H7 (cell line): ENCODE data around the gene COL21A1. TPM values are rescaled to one million over a fixed set of nuclear protein-coding genes. Genes with fewer than 3 reads are reported as not detected.

Experiments
- DNase-seq: peaks from one replicate; pipeline ENCODE4 v3.0.0; 2012
- H3K27me3 ChIP-seq: 2 replicates; pipeline ENCODE4 v1.6.0; 2011; ENCODE audit warnings: mild to moderate bottlenecking, low read length; ENCODE audit not compliant: control insufficient read depth, insufficient read depth
- H3K36me3 ChIP-seq: replicated peaks from 2 replicates; pipeline ENCODE4 v1.5.1; 2011; ENCODE audit warnings: low read length; ENCODE audit not compliant: control insufficient read depth, insufficient read depth
- H3K4me3 ChIP-seq: 2 replicates; pipeline ENCODE4 v1.5.1; 2011; ENCODE audit warnings: low read depth, mild to moderate bottlenecking, control low read depth, low read length, moderate library complexity; ENCODE audit not compliant: insufficient read depth
- total RNA-seq: library from RNA; depleted of rRNA; stranded (reverse); fragments of >200 nt; shearing (Covaris generic); gene quantifications from 2 replicates; pipeline ENCODE4 v1.2.3, GENCODE V29; 2014; rRNA removed

COL21A1 gene
- 0.22 and 0.28 TPM in 2 replicates for total RNA-seq

DNA sequence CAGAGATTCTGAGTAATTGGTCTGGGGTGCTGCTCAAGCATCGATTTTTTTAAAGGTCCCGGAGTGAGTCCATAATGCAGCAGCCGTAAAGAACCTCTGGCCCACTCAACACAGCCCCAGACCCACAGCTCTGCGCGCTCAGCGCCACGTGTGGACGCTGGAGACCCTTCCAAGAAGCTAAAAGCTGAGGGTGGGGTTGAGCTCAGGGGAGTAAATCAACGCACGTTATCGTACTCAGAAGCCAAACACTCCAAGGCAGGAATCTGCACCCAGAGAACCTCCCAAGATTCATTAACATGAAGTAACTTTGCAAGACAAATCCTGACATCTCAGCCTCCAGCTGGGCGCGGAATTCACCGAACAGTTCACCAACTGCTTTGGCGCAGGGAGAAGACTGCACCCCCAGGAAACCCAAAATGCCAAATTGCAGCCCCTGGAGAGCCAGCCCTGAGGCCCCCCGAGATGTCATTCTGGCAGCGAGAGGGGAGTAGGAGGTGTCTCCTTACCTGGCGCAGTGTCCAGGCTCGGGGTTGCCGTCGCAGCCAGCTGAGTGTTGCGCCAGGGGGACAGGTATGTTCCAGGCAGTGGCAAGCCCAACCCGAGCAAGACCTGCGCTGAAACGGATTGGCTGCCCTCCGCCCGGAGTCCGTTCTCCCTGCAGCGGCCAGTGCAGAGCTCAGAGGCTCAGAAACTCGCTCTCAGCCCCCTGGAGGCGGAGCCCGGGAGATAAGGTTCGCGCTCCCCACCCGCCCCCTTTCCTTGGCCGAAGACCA, at the start of gene COL21A1:
Gene COL21A1, minus strand, starts transcription at position 700 of the 773 bp plus-strand sequence. CDS start 64,962 bp downstream, outside the sequence.
- peak within 1 kb of the TSS; percentile 47 for H3K4me3 ChIP-seq
- DNase-seq, result peak; percentile 80
- no peaks in the 10 kb centered on the region for H3K27me3 ChIP-seq
- no peaks in the 10 kb centered on the region for H3K36me3 ChIP-seq

GRCh38 chr6:56293781-56294180, 46.4 kb upstream of the COL21A1 start:
- Histone ChIP-seq H3K4me3 (no peak overlapping the region), H3K36me3 (no peaks in the 10 kb centered on the region), H3K27me3 (no peaks in the 10 kb centered on the region)
- no peak for DNase-seq

DNA sequence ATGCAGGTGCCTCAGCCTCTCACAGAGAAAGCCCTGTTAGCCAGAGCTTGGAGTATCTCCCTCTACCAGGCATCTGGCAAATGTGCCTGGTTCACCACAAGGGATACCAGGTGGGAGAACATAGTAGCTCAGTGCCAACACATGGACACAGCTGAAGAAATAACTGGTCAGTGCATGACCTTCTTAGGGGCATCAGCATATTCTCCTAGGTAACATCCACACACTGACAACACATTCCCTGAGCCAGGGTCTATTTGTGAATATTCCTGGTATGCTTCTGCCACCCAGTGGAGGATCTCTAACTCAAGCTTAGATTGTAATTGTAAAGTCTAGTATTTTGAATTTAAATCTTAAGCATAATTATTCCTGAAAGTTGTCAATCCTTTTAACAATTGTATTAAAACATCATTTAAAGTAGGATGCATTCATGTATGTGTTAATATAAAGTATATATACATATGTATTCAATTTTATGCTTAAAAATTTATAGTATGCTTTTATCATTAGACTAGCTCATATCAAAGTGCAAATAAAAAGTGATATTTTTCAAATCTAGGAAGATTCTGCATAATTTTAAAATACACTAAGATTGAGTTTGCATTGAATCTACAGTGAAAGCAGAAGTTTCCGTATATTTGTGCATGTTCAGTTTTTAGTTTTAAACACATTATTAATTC, 45.3 kb upstream of the COL21A1 start:
- Histone ChIP-seq H3K36me3 (no peaks in the 10 kb centered on the region), H3K27me3 (no peaks in the 10 kb centered on the region), H3K4me3 (no peak overlapping the region)
- DNase-seq, result peak; percentile 24

GRCh38 chr6:56291302-56291917, 44.0 kb upstream of the COL21A1 start:
- no peaks in the 10 kb centered on the region for H3K27me3 ChIP-seq
- DNase-seq, result no peak

DNA sequence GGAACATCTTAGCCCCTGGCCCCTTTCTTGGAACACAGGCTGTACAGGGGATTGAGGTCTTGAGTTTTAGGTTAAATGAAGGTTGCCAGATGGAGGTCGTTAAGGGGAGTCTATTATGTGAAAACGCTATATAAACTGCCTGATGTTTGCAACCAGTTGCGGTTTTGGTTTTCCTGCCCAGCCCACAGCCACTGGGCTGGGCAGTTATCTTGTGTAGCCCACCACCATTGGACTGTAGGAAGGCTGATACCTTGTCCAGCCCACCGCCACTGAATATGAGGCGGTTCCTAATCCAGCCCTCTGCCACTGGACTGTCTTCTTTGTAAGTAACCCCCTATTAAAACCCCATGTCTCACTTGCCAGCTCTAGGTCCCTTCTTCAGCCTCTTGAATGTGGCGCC, 42.3 kb upstream of the COL21A1 start:
- no peaks in the 10 kb centered on the region for H3K36me3 ChIP-seq
- no peaks in the 10 kb centered on the region for H3K27me3 ChIP-seq
- no peak overlapping the region for H3K4me3 ChIP-seq
- no peak for DNase-seq

More at GRCh38 chr6:56291302-56291917, 44.0 kb upstream of the COL21A1 start:
- Histone ChIP-seq H3K36me3 (no peaks in the 10 kb centered on the region), H3K4me3 (no peak overlapping the region)

- no peak for DNase-seq
- H3K27me3 ChIP-seq, result no peaks in the 10 kb centered on the region
- no peak overlapping the region for H3K4me3 ChIP-seq
- H3K36me3 ChIP-seq, result no peaks in the 10 kb centered on the region
Observed at GRCh38 chr6:56288347-56288746, 41.0 kb upstream of the COL21A1 start.

GRCh38 chr6:56282391-56282790, 35.0 kb upstream of the COL21A1 start:
- Histone ChIP-seq H3K27me3 (no peaks in the 10 kb centered on the region), H3K36me3 (no peaks in the 10 kb centered on the region), H3K4me3 (no peak overlapping the region)
- no peak for DNase-seq

- DNase-seq, result no peak
- Histone ChIP-seq H3K36me3 (no peaks in the 10 kb centered on the region), H3K27me3 (no peaks in the 10 kb centered on the region), H3K4me3 (no peak overlapping the region)
Observed at GRCh38 chr6:56280126-56280525, 32.7 kb upstream of the COL21A1 start.

GRCh38 chr6:56279331-56280080, 32.1 kb upstream of the COL21A1 start:
- H3K4me3 ChIP-seq, result no peak overlapping the region
- no peaks in the 10 kb centered on the region for H3K27me3 ChIP-seq
- peak; percentile 7 for DNase-seq
- no peaks in the 10 kb centered on the region for H3K36me3 ChIP-seq

DNA sequence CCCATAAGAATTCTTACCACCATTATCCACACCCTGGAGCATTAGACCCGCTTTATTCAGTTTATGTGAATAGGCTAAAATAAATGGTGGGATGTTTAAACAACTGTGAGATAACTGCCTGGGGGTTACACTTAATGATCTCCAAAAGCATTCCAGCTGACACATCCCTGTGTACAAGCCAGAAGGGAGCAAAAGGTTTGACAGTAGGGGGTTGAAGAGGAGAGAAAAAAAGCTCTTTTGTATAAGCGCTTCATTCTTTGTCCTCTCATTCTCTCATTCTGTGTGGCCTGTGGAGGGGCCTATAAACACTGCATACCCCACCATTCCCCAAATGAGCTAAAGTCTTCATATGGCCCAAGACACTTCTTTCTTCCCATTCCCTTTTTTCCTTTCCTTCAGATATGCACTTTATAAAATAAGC, 30.8 kb upstream of the COL21A1 start:
- H3K36me3 ChIP-seq, result no peaks in the 10 kb centered on the region
- no peaks in the 10 kb centered on the region for H3K27me3 ChIP-seq
- peak; percentile 10 for DNase-seq
- no peak overlapping the region for H3K4me3 ChIP-seq

DNA sequence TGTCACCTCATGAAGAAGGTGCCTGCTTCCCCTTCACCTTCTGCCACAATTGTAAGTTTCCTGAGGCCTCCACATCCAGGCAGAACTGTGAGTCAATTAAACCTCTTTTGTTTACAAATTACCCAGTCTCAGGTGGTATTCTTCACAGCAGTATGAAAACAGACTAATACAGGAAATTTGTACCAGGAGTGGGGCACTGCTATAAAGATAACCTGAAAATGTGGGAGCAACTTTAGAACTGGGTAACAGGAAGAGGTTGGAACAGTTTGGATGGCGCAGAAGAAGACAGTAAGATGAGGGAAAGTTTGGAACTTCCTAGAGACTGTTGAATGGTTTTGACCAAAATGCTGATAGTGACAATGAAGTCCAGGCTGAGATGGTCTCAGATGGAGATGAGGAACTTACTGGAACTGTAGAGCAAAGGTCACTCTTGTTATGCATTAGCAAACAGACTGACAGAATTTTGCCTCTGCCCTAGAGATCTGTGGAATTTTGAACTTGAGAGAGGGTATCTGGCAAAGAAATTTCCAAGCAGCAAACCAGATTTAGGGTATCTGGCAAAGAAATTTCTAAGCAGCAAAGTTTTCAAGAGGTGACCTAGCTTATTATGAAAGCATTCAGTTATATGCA, 23.5 kb upstream of the COL21A1 start:
- Histone ChIP-seq H3K27me3 (no peaks in the 10 kb centered on the region), H3K4me3 (no peak overlapping the region), H3K36me3 (no peaks in the 10 kb centered on the region)
- no peak for DNase-seq

GRCh38 chr6:56268266-56268665, 20.9 kb upstream of the COL21A1 start:
- H3K4me3 ChIP-seq, result no peak overlapping the region
- no peaks in the 10 kb centered on the region for H3K36me3 ChIP-seq
- DNase-seq, result no peak
- no peaks in the 10 kb centered on the region for H3K27me3 ChIP-seq

GRCh38 chr6:56266011-56266410, 18.6 kb upstream of the COL21A1 start:
- DNase-seq, result no peak
- Histone ChIP-seq H3K36me3 (no peaks in the 10 kb centered on the region), H3K4me3 (no peak overlapping the region), H3K27me3 (no peaks in the 10 kb centered on the region)
